GM21390 (cell line): Measurements from ENCODE around the gene EGFR.

Experiments
- ATAC-seq: cut with Tn5 transposase; IDR thresholded peaks from one replicate; pipeline ENCODE4 v1.9.1; 2021; ENCODE audit not compliant: unreplicated experiment

EGFR gene

GRCh38 chr7:55240418-55241142 lies 221.8 kb downstream of the EGFR start:
- no peak for ATAC-seq

GRCh38 chr7:55241958-55242357 lies 223.1 kb downstream of the EGFR start:
- no peak for ATAC-seq

GRCh38 chr7:55242613-55243012 lies 223.8 kb downstream of the EGFR start:
- no peak for ATAC-seq

- ATAC-seq = no peak
These were observed 225.4 kb downstream of the EGFR start for GRCh38 chr7:55244006-55244745.

- no peak for ATAC-seq
These were observed 226.5 kb downstream of the EGFR start for GRCh38 chr7:55245271-55245723.

- ATAC-seq = no peak
These were observed 227.4 kb downstream of the EGFR start for GRCh38 chr7:55246171-55246570.

GRCh38 chr7:55247428-55247827 lies 228.6 kb downstream of the EGFR start:
- ATAC-seq = no peak

- ATAC-seq = no peak
These were observed 229.7 kb downstream of the EGFR start for GRCh38 chr7:55248526-55248925.

GRCh38 chr7:55249332-55249731 lies 230.5 kb downstream of the EGFR start:
- ATAC-seq = no peak

- no peak for ATAC-seq
These were observed 231.5 kb downstream of the EGFR start for GRCh38 chr7:55250313-55250712.

- no peak for ATAC-seq
These were observed 232.5 kb downstream of the EGFR start for GRCh38 chr7:55251313-55251712.

- no peak for ATAC-seq
These were observed 233.1 kb downstream of the EGFR start for GRCh38 chr7:55251911-55252310.

- no peak for ATAC-seq
These were observed 233.6 kb downstream of the EGFR start for GRCh38 chr7:55252386-55252785.

GRCh38 chr7:55253188-55253587 lies 234.4 kb downstream of the EGFR start:
- ATAC-seq = no peak

- ATAC-seq = no peak
These were observed 235.4 kb downstream of the EGFR start for GRCh38 chr7:55254242-55254595.

- peak; percentile 73 for ATAC-seq
These were observed 236.0 kb downstream of the EGFR start for GRCh38 chr7:55254596-55255495.

GRCh38 chr7:55255496-55256445 lies 237.0 kb downstream of the EGFR start:
- ATAC-seq = peak; percentile 88

GRCh38 chr7:55258631-55259030 lies 239.8 kb downstream of the EGFR start:
- no peak for ATAC-seq

GRCh38 chr7:55260171-55260570 lies 241.4 kb downstream of the EGFR start:
- no peak for ATAC-seq

- ATAC-seq = no peak
These were observed 242.0 kb downstream of the EGFR start for GRCh38 chr7:55260676-55261385.
